ENCODE results near the gene PTPN9.
"Not testable (repeated sequence)": the region's sequence is repeated elsewhere in the genome, so short reads cannot be mapped to it uniquely, and the experiment has no call there.

The PTPN9 gene

DNA sequence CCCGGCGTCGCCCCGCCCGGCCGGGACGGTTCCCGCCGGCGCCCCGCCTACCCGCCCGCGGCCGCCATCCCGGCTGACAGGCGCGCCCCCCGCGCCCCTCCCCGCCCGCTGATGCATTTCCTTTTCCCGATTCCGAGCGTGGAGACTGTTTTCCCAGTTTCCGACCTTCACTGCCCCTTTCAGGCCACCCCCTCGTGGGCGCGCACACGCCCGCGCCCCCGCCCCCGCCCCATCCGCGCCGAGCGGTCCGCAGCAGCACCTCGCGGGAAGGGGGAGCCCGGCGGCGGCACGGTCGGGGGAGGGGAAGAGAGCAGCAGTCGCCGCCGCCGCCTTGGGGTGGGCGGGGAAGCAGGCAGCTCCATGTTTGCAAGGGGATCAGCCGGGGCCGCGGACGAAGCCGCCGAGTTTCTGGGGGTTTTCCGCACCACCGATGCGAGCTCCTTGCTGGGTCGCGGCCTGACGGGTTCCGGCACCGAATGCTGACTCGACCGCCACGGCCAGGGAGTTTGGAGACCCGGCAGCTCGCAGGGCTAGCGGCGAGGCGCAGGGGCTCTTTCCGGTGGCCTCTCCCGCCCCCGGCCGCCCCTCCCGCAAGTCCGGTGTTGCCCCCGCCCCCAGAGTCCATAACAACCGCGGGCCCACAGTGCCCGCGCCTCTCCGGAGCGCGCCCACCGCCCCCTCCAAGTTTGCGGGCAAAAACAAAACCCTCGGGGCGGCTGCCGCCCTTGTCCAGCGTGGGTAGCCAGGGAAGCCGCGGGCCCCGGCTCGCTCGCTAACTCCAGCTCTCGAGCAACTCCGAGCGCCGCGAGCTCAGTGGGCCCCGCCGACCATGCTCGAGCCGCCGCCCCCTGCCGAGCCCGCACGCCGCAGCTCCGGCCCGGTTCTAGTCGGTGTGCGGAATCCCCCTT lies 124.4 kb downstream of the PTPN9 start:
- peak; percentile 58 to 70 (median 62) for DNase-seq (ENCODE audit: low read depth in 3 of 3, low spot score in 1 of 3)

DNA sequence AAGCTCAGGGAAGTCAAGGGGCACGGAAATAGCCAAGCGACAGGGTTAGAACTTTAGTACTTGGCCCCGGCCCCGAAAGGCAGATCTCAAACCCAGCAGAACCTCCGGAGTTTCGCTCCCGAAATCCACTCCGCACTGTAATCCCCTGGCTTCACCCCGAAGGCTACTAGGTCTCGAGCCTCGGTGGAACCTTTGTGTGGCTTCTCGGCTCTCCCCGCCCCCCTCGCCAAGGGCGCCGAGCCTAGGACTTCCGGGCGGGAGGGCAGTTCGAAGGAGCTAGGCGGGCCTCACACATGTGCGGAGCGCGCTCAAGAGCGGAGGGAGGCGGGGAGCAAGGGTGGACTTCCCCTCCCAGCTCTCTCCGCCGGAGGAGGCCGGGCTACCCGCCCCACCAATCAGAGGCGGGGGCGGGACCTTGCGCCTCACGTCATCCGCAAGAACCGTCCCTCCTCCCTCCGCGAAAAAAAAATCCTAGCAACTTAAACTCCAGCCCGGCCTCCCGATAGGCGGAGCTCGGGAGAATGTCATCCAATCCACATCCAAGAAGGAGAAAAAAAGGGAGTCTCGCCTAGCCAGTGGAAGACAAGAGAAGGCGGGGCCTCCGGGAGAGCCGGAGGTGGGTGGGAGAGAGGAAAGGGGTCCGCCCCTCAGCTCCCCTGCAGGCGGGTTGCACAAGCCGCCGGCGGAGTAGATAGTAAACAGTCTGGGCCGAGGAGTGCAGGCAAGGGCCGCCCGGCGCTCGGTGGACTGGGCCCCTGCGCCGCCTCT lies 125.2 kb downstream of the PTPN9 start:
- DNase-seq (ENCODE audit: low read depth in 3 of 3, low spot score in 1 of 3) = peak; percentile 88 to 94 (median 93)

DNA sequence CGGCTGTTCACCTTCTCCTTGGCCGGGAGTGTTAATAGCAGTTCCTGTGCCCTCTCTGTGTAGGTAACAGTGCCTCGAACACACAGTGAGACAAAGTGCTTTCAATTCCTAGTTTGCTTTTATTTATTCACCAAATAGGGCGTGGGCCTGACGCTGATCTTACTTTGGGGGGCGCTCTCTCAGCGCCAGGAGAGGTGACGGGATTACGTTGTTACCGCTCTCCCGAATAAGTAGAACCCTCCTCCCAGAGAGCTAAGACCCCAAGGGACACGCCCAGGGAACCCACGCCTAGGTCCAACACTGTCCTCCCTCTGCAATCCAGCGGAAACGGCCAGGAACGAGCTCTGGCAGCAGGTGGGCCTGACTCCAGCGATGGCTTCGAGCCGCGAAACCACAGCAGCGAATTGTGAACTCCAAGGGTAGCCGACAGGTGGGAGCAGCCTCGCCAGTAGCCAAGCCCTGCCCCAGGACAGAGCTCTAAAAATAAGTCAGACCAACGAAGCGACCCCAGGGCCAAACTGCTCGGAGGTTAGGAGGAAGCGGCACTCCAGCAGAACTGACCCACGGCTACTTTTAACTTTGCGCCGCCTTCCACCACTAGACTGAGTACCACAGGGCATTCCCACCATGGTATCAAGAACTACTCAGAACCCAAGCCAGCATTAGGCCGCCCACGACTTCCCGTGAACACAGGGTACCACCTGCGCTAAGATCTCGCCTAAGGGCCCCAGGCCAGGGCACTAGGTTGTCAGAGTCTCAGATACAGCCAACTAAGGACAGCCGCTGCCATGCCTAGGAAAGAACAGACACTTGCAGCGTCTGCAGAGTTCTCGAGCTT lies 126.0 kb downstream of the PTPN9 start:
- peak in 2 of 3 donors; percentile 13 to 61 for DNase-seq (ENCODE audit: low read depth in 3 of 3, low spot score in 1 of 3)

DNA sequence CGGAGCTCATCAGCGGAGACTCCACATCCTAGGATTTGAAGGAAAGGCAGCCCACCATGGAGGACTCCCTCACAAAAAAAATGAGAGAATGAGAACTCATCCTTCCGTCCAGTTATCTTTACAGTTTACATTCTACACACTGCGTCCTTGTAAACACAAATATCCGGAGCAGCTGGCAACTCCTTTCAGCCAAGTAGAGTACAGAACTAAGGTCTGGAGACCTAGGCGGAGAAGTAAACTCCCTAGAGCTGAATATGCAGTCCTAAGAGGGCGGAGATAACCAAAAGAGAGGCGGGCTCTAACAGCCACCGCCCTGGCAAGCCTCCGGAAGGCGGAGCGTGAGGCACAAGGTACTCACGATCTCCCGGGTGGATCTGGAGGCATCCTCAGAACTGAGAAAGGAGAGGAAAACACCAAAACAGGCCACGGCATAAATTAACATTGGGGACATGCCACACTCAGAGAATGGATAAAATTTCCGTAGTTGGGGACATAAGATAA lies 126.7 kb downstream of the PTPN9 start:
- peak; percentile 40 to 48 (median 47) for DNase-seq (ENCODE audit: low read depth in 3 of 3, low spot score in 1 of 3)

- DNase-seq (ENCODE audit: low read depth in 3 of 3, low spot score in 1 of 3) = peak; percentile 96 to 99 (median 98)
Observed at GRCh38 chr15:75451674-75452363, 127.3 kb downstream of the PTPN9 start, which contains the start of gene SIN3A. Gene SIN3A, minus strand, starts transcription at chr15:75451690. Its CDS starts 21,315 bp downstream, at chr15:75430375.

GRCh38 chr15:75451202-75451673 lies 127.9 kb downstream of the PTPN9 start:
- DNase-seq (ENCODE audit: low read depth in 3 of 3, low spot score in 1 of 3) = no peak

DNA sequence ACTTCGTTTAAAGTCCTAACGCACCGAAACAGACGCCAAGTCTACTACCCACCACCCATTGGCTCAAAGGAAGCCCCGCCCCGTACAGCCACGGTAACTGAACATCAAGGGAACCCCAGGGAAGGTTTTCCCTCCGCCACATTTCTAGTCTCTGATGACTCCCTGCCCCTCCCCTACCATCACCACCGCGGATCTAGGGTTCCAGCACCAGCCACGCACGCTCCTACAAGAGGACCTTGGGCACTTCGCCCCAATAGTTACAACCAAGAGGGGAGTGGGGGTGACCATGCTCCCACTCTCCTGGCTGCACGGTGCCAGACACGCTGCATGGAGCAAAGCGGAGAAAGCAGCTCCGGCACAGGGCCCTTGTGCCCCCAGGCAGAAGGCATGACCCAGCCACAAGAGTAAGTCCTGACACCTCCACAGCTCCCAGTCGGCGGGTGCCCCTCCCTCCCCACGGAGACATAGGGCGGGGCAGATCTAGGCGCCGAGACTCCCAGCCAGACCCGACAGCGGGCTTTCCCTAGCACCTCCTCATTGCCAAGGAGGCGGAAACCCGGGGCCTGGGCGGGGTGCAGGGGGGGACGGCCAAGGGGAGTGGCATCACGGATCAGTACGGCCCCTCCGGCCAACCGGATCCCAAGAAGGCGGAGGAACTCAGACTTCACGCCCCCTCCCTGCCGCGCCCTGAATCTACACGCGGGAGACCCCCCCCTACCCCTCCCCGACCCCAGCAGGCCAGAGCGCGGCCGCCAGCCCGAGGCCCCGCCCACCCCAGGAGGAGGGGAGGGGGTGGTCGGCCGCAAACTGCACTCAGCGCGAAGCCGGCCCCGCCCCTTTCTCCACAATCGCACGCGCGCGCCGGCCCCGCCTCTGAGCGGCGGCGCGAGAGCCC lies 128.6 kb downstream of the PTPN9 start:
- peak; percentile 89 to 94 (median 93) for DNase-seq (ENCODE audit: low read depth in 3 of 3, low spot score in 1 of 3)

GRCh38 chr15:75449585-75450306 lies 129.4 kb downstream of the PTPN9 start:
- no peak for DNase-seq (ENCODE audit: low read depth in 3 of 3, low spot score in 1 of 3)

DNA sequence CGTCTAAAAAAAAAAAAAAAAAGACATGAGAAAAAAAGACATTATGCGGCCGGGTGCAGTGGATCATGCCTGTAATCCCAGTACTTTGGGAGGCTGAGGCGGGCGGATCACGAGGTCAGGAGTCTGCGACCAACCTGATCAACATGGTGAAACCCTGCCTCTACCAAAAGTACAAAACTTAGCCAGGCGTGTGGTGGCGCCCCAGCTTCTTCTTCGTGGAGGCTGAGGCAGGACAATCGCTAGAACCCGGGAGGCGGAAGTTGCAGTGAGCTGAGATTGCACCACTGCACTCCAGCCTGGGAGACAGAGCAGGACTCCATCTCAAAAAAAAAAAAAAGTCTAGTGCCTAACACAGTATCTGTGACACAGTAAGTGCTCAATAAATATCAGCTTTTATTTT lies 130.9 kb downstream of the PTPN9 start:
- not testable (repeated sequence) for DNase-seq (ENCODE audit: low read depth in 3 of 3, low spot score in 1 of 3)

- DNase-seq (ENCODE audit: low read depth in 3 of 3, low spot score in 1 of 3) = no peak
Observed at GRCh38 chr15:75446151-75446550, 133.0 kb downstream of the PTPN9 start.

- DNase-seq (ENCODE audit: low read depth in 3 of 3, low spot score in 1 of 3) = not testable (repeated sequence)
Observed at GRCh38 chr15:75445324-75445723, 133.8 kb downstream of the PTPN9 start.

DNA sequence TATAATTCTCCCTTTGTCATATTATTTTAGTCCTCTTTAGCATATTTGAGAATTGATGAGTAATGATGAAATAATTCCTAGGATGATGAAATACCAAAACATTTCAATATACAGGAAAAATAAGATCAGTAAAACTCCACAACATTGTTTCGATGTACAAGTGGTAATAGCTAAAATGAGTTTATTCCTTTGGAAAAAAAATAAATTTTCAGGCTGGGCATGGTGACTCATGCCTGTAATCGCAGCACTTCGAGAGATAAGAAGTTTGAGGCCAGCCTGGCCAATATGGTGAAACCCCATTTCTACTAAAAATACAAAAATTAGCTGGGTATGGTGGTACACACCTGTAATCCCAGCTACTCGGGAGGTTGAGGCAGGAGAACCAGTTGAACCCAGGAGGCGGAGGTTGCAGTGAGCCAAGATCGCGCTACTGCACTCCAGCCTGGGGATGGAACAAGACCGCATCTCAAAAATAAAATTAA lies 135.1 kb downstream of the PTPN9 start:
- not testable (repeated sequence) for DNase-seq (ENCODE audit: low read depth in 3 of 3, low spot score in 1 of 3)

GRCh38 chr15:75437721-75438120 lies 141.4 kb downstream of the PTPN9 start:
- no peak for DNase-seq (ENCODE audit: low read depth in 3 of 3, low spot score in 1 of 3)

DNA sequence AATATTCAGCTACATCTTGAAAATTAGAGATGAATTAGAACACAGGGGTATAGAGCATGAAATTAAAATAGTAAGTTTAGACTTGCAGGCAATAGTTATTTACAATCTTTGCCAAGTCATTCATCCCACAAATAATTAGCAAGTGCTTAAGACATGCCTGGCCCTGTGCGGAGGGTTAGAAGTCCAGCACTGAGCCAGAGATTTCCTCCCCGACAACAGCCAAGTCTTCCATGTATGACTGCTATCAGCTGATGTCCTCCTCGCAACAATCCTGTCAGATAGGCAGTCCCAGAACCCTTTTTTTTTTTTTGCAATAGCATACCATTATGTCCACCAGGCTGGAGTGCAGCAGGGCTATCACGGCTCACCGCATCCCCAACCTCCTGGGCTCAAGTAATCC lies 142.2 kb downstream of the PTPN9 start:
- DNase-seq (ENCODE audit: low read depth in 3 of 3, low spot score in 1 of 3) = no peak

- DNase-seq (ENCODE audit: low read depth in 3 of 3, low spot score in 1 of 3) = no peak
Observed at GRCh38 chr15:75431682-75432081, 147.4 kb downstream of the PTPN9 start.

DNA sequence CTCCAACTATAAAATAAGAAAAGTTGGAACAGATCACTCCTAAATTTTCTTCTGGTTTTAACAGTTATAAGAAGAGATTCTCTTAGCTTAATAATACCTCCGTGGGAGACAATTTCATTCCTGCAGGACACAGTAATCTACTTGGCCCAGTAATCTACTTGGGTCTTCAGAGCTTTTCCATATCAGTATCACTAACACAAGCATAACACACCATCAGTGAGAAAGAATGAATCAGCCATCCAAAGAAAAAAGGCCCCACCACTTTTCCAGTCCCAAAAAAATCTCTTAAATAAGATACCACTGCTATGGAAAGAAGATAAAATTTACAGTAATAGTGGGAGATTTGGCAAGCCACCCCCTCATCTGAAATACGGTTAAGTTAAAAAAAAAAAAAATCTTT lies 147.8 kb downstream of the PTPN9 start:
- no peak for DNase-seq (ENCODE audit: low read depth in 3 of 3, low spot score in 1 of 3)

- DNase-seq (ENCODE audit: low read depth in 3 of 3, low spot score in 1 of 3) = no peak
Observed at GRCh38 chr15:75430259-75430658, 148.9 kb downstream of the PTPN9 start.

DNA sequence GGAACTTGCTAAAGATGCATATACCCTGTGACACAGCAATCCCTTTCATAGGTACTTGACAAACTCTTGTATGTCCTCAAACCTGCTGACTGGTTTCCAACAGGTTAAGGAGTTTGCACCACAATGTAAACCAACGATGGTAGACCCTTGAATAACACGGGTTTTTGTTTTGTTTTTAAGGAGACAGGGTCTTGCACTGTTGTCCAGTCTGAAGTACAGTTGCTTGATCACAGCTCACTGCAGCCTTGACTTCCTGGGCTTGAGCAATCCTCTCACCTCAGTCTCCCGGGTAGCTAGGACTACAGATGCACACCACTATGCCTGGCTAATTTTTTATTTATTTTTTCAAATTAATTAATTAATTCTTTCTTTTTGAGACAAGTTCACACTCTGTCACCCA lies 151.0 kb downstream of the PTPN9 start:
- DNase-seq (ENCODE audit: low read depth in 3 of 3, low spot score in 1 of 3) = no peak

All from stimulated activated CD4-positive, alpha-beta T cell treated with anti-CD3 and anti-CD28 coated beads, TNF-alpha, amount 100 ng/mL, for 1 hour (primary cell).